ENCODE results near the gene ACER3. TPM values are rescaled to one million over a fixed set of nuclear protein-coding genes. Genes with fewer than 3 reads are reported as not detected.

Gene ACER3
- total RNA-seq, 1 experiment from 2014 or later: 10.7 TPM

GRCh38 chr11:76841923-76842452 is 18.7 kb upstream of the ACER3 start:
- no peak overlapping the region for H3K4me2 ChIP-seq (ENCODE audit: low read depth, low read length, poor library complexity, severe bottlenecking)
- no peaks in the 10 kb centered on the region for H3K27me3 ChIP-seq (ENCODE audit: low read length)
- H3K36me3 ChIP-seq (ENCODE audit: insufficient read depth, low read length): no peaks in the 10 kb centered on the region
- no peak for DNase-seq
- H4K20me1 ChIP-seq (ENCODE audit: insufficient read depth, low read depth, low read length): no peaks in the 10 kb centered on the region
- H3K79me2 ChIP-seq (ENCODE audit: low read length): no peaks in the 10 kb centered on the region
- H3K9me2 ChIP-seq (replicated peaks; ENCODE audit: insufficient read depth, low read length): no peaks in the 10 kb centered on the region
- no peaks in the 10 kb centered on the region for H3K4me1 ChIP-seq (ENCODE audit: low read length)
- no peak overlapping the region for H3K9ac ChIP-seq (ENCODE audit: low read length)
- H3K4me3 ChIP-seq (ENCODE audit: low read length): no peak overlapping the region
- no peaks in the 10 kb centered on the region for H3K9me3 ChIP-seq (ENCODE audit: low read length)
- H3K27ac ChIP-seq (ENCODE audit: low read length): no peak overlapping the region
- H2AFZ ChIP-seq (ENCODE audit: low read length): no peak overlapping the region

- DNase-seq: peak; percentile 52
- no peak overlapping the region for H3K27ac ChIP-seq (ENCODE audit: low read length)
Measured at GRCh38 chr11:76843907-76844306, 16.8 kb upstream of the ACER3 start.

GRCh38 chr11:76844511-76844910 is 16.2 kb upstream of the ACER3 start:
- Histone ChIP-seq H3K4me3 (ENCODE audit: low read length) (no peak overlapping the region), H3K4me2 (ENCODE audit: low read depth, low read length, poor library complexity, severe bottlenecking) (no peak overlapping the region), H3K79me2 (ENCODE audit: low read length) (no peaks in the 10 kb centered on the region), H3K36me3 (ENCODE audit: insufficient read depth, low read length) (no peaks in the 10 kb centered on the region), H2AFZ (ENCODE audit: low read length) (no peak overlapping the region), H3K4me1 (ENCODE audit: low read length) (no peaks in the 10 kb centered on the region), H4K20me1 (ENCODE audit: insufficient read depth, low read depth, low read length) (no peaks in the 10 kb centered on the region), H3K9me3 (ENCODE audit: low read length) (no peaks in the 10 kb centered on the region), H3K9ac (ENCODE audit: low read length) (no peak overlapping the region), H3K27me3 (ENCODE audit: low read length) (no peaks in the 10 kb centered on the region), H3K9me2 (replicated peaks; ENCODE audit: insufficient read depth, low read length) (no peaks in the 10 kb centered on the region), H3K27ac (ENCODE audit: low read length) (no peak overlapping the region)
- DNase-seq: no peak

More at GRCh38 chr11:76843907-76844306, 16.8 kb upstream of the ACER3 start:
- H3K4me3 ChIP-seq (ENCODE audit: low read length): no peak overlapping the region
- no peaks in the 10 kb centered on the region for H3K4me1 ChIP-seq (ENCODE audit: low read length)
- H3K36me3 ChIP-seq (ENCODE audit: insufficient read depth, low read length): no peaks in the 10 kb centered on the region
- H3K9ac ChIP-seq (ENCODE audit: low read length): no peak overlapping the region
- H2AFZ ChIP-seq (ENCODE audit: low read length): no peak overlapping the region
- H3K27me3 ChIP-seq (ENCODE audit: low read length): no peaks in the 10 kb centered on the region
- H3K79me2 ChIP-seq (ENCODE audit: low read length): no peaks in the 10 kb centered on the region
- no peak overlapping the region for H3K4me2 ChIP-seq (ENCODE audit: low read depth, low read length, poor library complexity, severe bottlenecking)
- no peaks in the 10 kb centered on the region for H4K20me1 ChIP-seq (ENCODE audit: insufficient read depth, low read depth, low read length)
- H3K9me3 ChIP-seq (ENCODE audit: low read length): no peaks in the 10 kb centered on the region
- no peaks in the 10 kb centered on the region for H3K9me2 ChIP-seq (replicated peaks; ENCODE audit: insufficient read depth, low read length)

GRCh38 chr11:76845069-76845468 is 15.6 kb upstream of the ACER3 start:
- Histone ChIP-seq H3K4me1 (ENCODE audit: low read length) (no peaks in the 10 kb centered on the region), H3K9me3 (ENCODE audit: low read length) (no peaks in the 10 kb centered on the region), H3K4me3 (ENCODE audit: low read length) (no peak overlapping the region), H4K20me1 (ENCODE audit: insufficient read depth, low read depth, low read length) (no peaks in the 10 kb centered on the region), H3K27ac (ENCODE audit: low read length) (no peak overlapping the region), H3K9ac (ENCODE audit: low read length) (no peak overlapping the region), H3K79me2 (ENCODE audit: low read length) (no peaks in the 10 kb centered on the region), H3K36me3 (ENCODE audit: insufficient read depth, low read length) (no peaks in the 10 kb centered on the region), H3K27me3 (ENCODE audit: low read length) (no peaks in the 10 kb centered on the region), H3K4me2 (ENCODE audit: low read depth, low read length, poor library complexity, severe bottlenecking) (no peak overlapping the region), H3K9me2 (replicated peaks; ENCODE audit: insufficient read depth, low read length) (no peaks in the 10 kb centered on the region), H2AFZ (ENCODE audit: low read length) (no peak overlapping the region)
- DNase-seq: no peak

- Histone ChIP-seq H3K27me3 (ENCODE audit: low read length) (no peaks in the 10 kb centered on the region), H3K9me2 (replicated peaks; ENCODE audit: insufficient read depth, low read length) (no peaks in the 10 kb centered on the region), H2AFZ (ENCODE audit: low read length) (no peak overlapping the region), H3K4me3 (ENCODE audit: low read length) (no peak overlapping the region), H3K9me3 (ENCODE audit: low read length) (no peaks in the 10 kb centered on the region), H3K4me2 (ENCODE audit: low read depth, low read length, poor library complexity, severe bottlenecking) (no peak overlapping the region), H3K27ac (ENCODE audit: low read length) (no peak overlapping the region), H3K79me2 (ENCODE audit: low read length) (no peaks in the 10 kb centered on the region), H3K4me1 (ENCODE audit: low read length) (no peaks in the 10 kb centered on the region), H3K36me3 (ENCODE audit: insufficient read depth, low read length) (no peaks in the 10 kb centered on the region), H4K20me1 (ENCODE audit: insufficient read depth, low read depth, low read length) (no peaks in the 10 kb centered on the region), H3K9ac (ENCODE audit: low read length) (no peak overlapping the region)
- DNase-seq: no peak
Measured at GRCh38 chr11:76846441-76846840, 14.3 kb upstream of the ACER3 start.

- H3K9me3 ChIP-seq (ENCODE audit: low read length): no peaks in the 10 kb centered on the region
- no peaks in the 10 kb centered on the region for H3K4me1 ChIP-seq (ENCODE audit: low read length)
- DNase-seq: no peak
- H3K4me3 ChIP-seq (ENCODE audit: low read length): no peak overlapping the region
- H3K9me2 ChIP-seq (replicated peaks; ENCODE audit: insufficient read depth, low read length): no peaks in the 10 kb centered on the region
- no peak overlapping the region for H3K4me2 ChIP-seq (ENCODE audit: low read depth, low read length, poor library complexity, severe bottlenecking)
- H3K27ac ChIP-seq (ENCODE audit: low read length): no peak overlapping the region
- no peaks in the 10 kb centered on the region for H3K36me3 ChIP-seq (ENCODE audit: insufficient read depth, low read length)
- no peaks in the 10 kb centered on the region for H3K27me3 ChIP-seq (ENCODE audit: low read length)
- H3K79me2 ChIP-seq (ENCODE audit: low read length): no peaks in the 10 kb centered on the region
- H4K20me1 ChIP-seq (ENCODE audit: insufficient read depth, low read depth, low read length): no peaks in the 10 kb centered on the region
- no peak overlapping the region for H3K9ac ChIP-seq (ENCODE audit: low read length)
- no peak overlapping the region for H2AFZ ChIP-seq (ENCODE audit: low read length)
Measured at GRCh38 chr11:76849376-76849775, 11.3 kb upstream of the ACER3 start.

GRCh38 chr11:76850130-76850529 is 10.6 kb upstream of the ACER3 start:
- Histone ChIP-seq H3K27me3 (ENCODE audit: low read length) (no peaks in the 10 kb centered on the region), H3K36me3 (ENCODE audit: insufficient read depth, low read length) (no peaks in the 10 kb centered on the region), H3K9me2 (replicated peaks; ENCODE audit: insufficient read depth, low read length) (no peaks in the 10 kb centered on the region), H3K4me1 (ENCODE audit: low read length) (no peaks in the 10 kb centered on the region), H3K9me3 (ENCODE audit: low read length) (no peaks in the 10 kb centered on the region), H3K27ac (ENCODE audit: low read length) (no peak overlapping the region), H3K9ac (ENCODE audit: low read length) (no peak overlapping the region), H3K79me2 (ENCODE audit: low read length) (no peaks in the 10 kb centered on the region), H3K4me3 (ENCODE audit: low read length) (no peak overlapping the region), H2AFZ (ENCODE audit: low read length) (no peak overlapping the region), H4K20me1 (ENCODE audit: insufficient read depth, low read depth, low read length) (no peaks in the 10 kb centered on the region), H3K4me2 (ENCODE audit: low read depth, low read length, poor library complexity, severe bottlenecking) (no peak overlapping the region)
- no peak for DNase-seq

GRCh38 chr11:76850815-76851214 is 9.9 kb upstream of the ACER3 start:
- Histone ChIP-seq H3K36me3 (ENCODE audit: insufficient read depth, low read length) (no peaks in the 10 kb centered on the region), H3K27me3 (ENCODE audit: low read length) (no peaks in the 10 kb centered on the region), H3K4me3 (ENCODE audit: low read length) (no peak overlapping the region), H3K79me2 (ENCODE audit: low read length) (no peaks in the 10 kb centered on the region), H3K9me3 (ENCODE audit: low read length) (no peaks in the 10 kb centered on the region), H3K9ac (ENCODE audit: low read length) (no peak overlapping the region), H3K4me2 (ENCODE audit: low read depth, low read length, poor library complexity, severe bottlenecking) (no peak overlapping the region), H3K9me2 (replicated peaks; ENCODE audit: insufficient read depth, low read length) (no peaks in the 10 kb centered on the region), H3K27ac (ENCODE audit: low read length) (no peak overlapping the region), H2AFZ (ENCODE audit: low read length) (no peak overlapping the region), H3K4me1 (ENCODE audit: low read length) (no peaks in the 10 kb centered on the region), H4K20me1 (ENCODE audit: insufficient read depth, low read depth, low read length) (no peaks in the 10 kb centered on the region)
- DNase-seq: no peak

GRCh38 chr11:76854709-76855108 is 6.0 kb upstream of the ACER3 start:
- H3K9me2 ChIP-seq (replicated peaks; ENCODE audit: insufficient read depth, low read length): no peaks in the 10 kb centered on the region
- no peak overlapping the region for H3K4me3 ChIP-seq (ENCODE audit: low read length)
- H3K36me3 ChIP-seq (ENCODE audit: insufficient read depth, low read length): no peaks in the 10 kb centered on the region
- no peak overlapping the region for H3K4me2 ChIP-seq (ENCODE audit: low read depth, low read length, poor library complexity, severe bottlenecking)
- H4K20me1 ChIP-seq (ENCODE audit: insufficient read depth, low read depth, low read length): no peaks in the 10 kb centered on the region
- H3K4me1 ChIP-seq (ENCODE audit: low read length): no peaks in the 10 kb centered on the region
- no peak for DNase-seq
- H3K9ac ChIP-seq (ENCODE audit: low read length): no peak overlapping the region
- no peaks in the 10 kb centered on the region for H3K9me3 ChIP-seq (ENCODE audit: low read length)
- H2AFZ ChIP-seq (ENCODE audit: low read length): no peak overlapping the region
- H3K27me3 ChIP-seq (ENCODE audit: low read length): no peaks in the 10 kb centered on the region
- H3K79me2 ChIP-seq (ENCODE audit: low read length): no peaks in the 10 kb centered on the region
- H3K27ac ChIP-seq (ENCODE audit: low read length): no peak overlapping the region

Data from Karpas-422 (cell line).